Vagina (tissue), 2 donors: ENCODE measurements around the gene B9D1. TPM values are rescaled to one million over a fixed set of nuclear protein-coding genes. Genes with fewer than 3 reads are reported as not detected.

Experiments
- DNase-seq, 2 donors: peaks; one replicate each; pipeline ENCODE4 v3.0.0-alpha.2; 2017; ENCODE audit errors: extremely low spot score in 2 of 2
- H3K27ac ChIP-seq: fragments of 200-600 bp; sonication (generic); one replicate; pipeline ENCODE4 v1.5.1; 2019
- H3K27me3 ChIP-seq: fragments of 200-600 bp; sonication (generic); one replicate; pipeline ENCODE4 v1.5.1; 2019
- H3K36me3 ChIP-seq, 2 donors: fragments of 200-600 bp; sonication (generic); one replicate each; pipeline ENCODE4 v1.5.1; 2017 to 2019
- H3K4me1 ChIP-seq: fragments of 200-600 bp; sonication (generic); one replicate; pipeline ENCODE4 v1.5.1; 2019
- H3K4me3 ChIP-seq, 2 donors: fragments of 200-600 bp; sonication (generic); 1 replicate in 1 of 2; 2 replicates in 1 of 2; pipeline ENCODE4 v1.5.1; 2016 to 2019
- H3K9me3 ChIP-seq: fragments of 200-600 bp; sonication (generic); one replicate; pipeline ENCODE4 v1.5.1; 2019
- CTCF ChIP-seq, 3 experiments: fragments of 450-650 bp in 2 of 3; fragments of 200-600 bp in 1 of 3; sonication (generic) in 1 of 3; IDR thresholded peaks; one replicate each; pipeline ENCODE4 v1.5.1; 2017 to 2019; ENCODE audit warnings: antibody characterized with exemption in 3 of 3, mild to moderate bottlenecking in 2 of 3, moderate library complexity in 2 of 3
- POLR2A ChIP-seq, 2 donors: fragments of 450-650 bp; IDR thresholded peaks; one replicate each; pipeline ENCODE4 v1.6.1; 2017; ENCODE audit warnings: antibody characterized with exemption in 2 of 2, mild to moderate bottlenecking in 2 of 2, moderate library complexity in 2 of 2
- POLR2AphosphoS5 ChIP-seq, 2 donors: sonication (generic); formaldehyde crosslinking; IDR thresholded peaks; one replicate each; pipeline ENCODE4 v1.9.0; 2017; ENCODE audit warnings: antibody characterized with exemption in 2 of 2, mild to moderate bottlenecking in 2 of 2, low read depth in 1 of 2; ENCODE audit not compliant: insufficient read depth in 1 of 2
- intact Hi-C: fragments of 100-400 bp; cut with DNase I; formaldehyde crosslinking; loops from one replicate; pipeline ENCODE4 v1.15.1; 2023
- total RNA-seq: library from RNA; depleted of rRNA; stranded (reverse); fragments of >200 nt; gene quantifications from one replicate; pipeline ENCODE4 v1.2.3, GENCODE V29; 2016

B9D1 gene
- total RNA-seq, 1 donor from 2014 or later = 50.6 TPM

DNA sequence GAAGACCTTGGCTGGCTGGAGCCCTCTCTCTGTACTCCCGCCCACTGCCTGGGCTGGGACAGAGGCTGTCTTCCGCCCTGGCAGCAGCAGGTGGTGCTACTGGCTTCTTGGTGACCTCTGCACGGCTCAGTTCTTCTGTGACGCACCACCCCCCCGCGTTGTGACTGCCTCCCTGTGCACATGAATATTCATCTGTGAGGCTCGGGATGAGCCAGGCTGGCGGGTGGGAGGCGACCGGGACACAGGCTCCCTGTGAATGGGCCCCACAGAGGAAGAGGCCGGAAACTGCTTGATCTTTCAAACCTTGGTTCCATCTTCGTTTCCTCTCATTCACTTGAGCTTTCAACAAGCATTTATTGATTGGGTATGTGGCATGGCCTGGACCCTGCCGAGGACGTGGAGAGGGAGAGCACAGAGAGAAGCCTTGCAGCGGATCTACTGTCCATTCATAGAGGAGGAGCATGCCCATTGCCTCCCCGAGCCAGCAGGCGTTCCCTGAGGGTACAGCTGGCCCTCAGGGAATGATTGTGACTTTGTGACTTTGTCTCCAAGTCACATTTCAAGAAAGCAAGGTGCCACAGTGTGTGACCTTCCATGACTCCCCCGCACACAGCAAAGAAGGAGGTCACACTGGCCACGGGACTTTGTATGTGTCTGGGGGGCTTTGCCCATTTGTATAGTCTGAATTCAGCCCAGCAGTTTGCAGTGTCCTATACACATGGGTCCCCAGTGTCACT, 45.0 kb downstream of the B9D1 start:
- Histone ChIP-seq H3K36me3 (peaks cover 0 to 19% of the 10 kb centered on the region in 2 donors), H3K4me1 (peaks cover 39% of the 10 kb centered on the region), H3K9me3 (no peaks in the 10 kb centered on the region), H3K4me3 (no peak overlapping the region), H3K27ac (peak overlapping the region; percentile 8), H3K27me3 (no peaks in the 10 kb centered on the region)
- no peak for TF ChIP-seq POLR2A (IDR thresholded peaks at IDR 0.05)
- TF ChIP-seq POLR2AphosphoS5 (IDR thresholded peaks at IDR 0.05; ENCODE audit: insufficient read depth in 1 of 2, low read depth in 1 of 2) = peak; percentile 72 to 78
- no peak for TF ChIP-seq CTCF (IDR thresholded peaks at IDR 0.05)
- intact Hi-C loops = no loop called here
- DNase-seq = no peak

- no peaks in the 10 kb centered on the region for H3K27me3 ChIP-seq
- intact Hi-C loops = no loop called here
- H3K9me3 ChIP-seq = no peaks in the 10 kb centered on the region
- H3K36me3 ChIP-seq = peaks cover 0 to 26% of the 10 kb centered on the region in 2 donors
- no peak overlapping the region for H3K4me3 ChIP-seq
- TF ChIP-seq POLR2A (IDR thresholded peaks at IDR 0.05) (no peak), POLR2AphosphoS5 (IDR thresholded peaks at IDR 0.05; ENCODE audit: insufficient read depth in 1 of 2, low read depth in 1 of 2) (no peak), CTCF (IDR thresholded peaks at IDR 0.05) (no peak)
- no peak for DNase-seq
- peak overlapping the region; percentile 8 for H3K27ac ChIP-seq
- H3K4me1 ChIP-seq = peaks cover 45% of the 10 kb centered on the region
Observed at GRCh38 chr17:19316761-19317358, 45.7 kb downstream of the B9D1 start.

DNA sequence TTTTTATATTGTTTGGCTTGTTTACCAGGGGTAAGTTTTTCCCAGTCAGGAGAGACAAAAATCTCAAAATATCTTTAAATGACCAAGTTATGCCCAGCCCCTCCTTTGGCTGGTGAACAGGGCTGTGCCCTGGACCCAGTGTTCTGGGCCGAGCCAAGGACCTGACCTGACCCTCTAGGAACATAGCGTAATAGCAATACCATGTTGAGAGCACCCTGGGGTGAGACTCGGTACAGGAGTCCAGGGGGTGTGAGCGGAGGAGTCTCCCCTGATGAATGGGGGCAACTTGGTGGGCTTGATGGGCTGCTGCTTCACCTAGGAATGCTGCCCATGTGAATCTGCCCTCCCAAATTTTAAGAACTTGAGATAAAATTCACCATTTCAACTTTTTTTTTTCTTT, 47.4 kb downstream of the B9D1 start:
- DNase-seq = no peak
- Histone ChIP-seq H3K4me1 (peaks cover 49% of the 10 kb centered on the region), H3K27ac (peak overlapping the region; percentile 80), H3K9me3 (no peaks in the 10 kb centered on the region), H3K27me3 (no peaks in the 10 kb centered on the region), H3K4me3 (no peak overlapping the region), H3K36me3 (peaks cover 0 to 36% of the 10 kb centered on the region in 2 donors)
- intact Hi-C loops = no loop called here
- TF ChIP-seq POLR2A (IDR thresholded peaks at IDR 0.05) = no peak
- TF ChIP-seq CTCF (IDR thresholded peaks at IDR 0.05) = no peak
- TF ChIP-seq POLR2AphosphoS5 (IDR thresholded peaks at IDR 0.05; ENCODE audit: insufficient read depth in 1 of 2, low read depth in 1 of 2) = no peak

DNA sequence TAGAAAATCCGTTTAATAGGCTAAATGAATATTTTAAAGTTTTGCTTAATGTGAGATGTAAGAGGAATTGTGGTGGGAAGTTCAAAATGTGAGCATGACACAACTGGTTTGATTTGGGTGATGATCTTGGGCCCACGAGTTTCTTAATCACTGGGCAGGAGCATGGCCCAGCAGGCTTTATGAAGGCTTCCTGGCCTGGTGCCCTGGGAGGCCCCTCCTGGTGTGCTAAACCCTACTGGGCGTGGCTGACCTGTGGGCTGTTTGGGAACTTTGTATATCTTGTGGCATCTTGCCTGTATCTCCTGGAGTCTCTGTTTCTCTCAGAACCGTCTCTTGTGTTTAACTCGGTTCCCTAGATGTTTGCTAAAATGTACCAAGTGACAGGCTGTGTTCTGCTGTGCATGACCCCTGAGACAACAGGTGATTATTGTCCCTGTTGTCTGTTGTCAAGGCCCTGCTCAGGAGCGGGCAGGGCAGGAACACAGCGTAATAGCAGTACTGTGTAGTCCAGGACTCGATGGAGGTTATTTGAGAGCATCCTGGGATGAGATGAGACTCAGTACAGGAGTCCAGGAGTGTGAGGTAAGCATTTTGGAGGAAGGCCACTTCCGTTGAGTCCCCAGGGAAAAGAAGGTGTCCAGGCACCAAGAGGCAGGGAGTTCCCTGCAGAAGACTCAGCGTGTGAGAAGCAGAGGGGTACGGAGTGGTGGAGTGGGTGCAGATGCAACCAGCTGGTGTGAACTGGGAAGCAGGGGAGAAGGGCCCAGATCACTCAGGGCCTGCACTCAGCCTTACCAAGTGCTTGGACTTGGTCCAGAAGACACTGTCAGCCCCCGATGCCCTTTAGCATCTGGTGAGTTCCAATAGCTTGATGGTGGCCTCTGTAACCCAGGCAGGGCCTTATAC, 48.5 kb downstream of the B9D1 start:
- H3K27me3 ChIP-seq = no peaks in the 10 kb centered on the region
- no peak for DNase-seq
- TF ChIP-seq CTCF (IDR thresholded peaks at IDR 0.05) = no peak
- peak; percentile 31 to 67 for TF ChIP-seq POLR2AphosphoS5 (IDR thresholded peaks at IDR 0.05; ENCODE audit: insufficient read depth in 1 of 2, low read depth in 1 of 2)
- no peak for TF ChIP-seq POLR2A (IDR thresholded peaks at IDR 0.05)
- peak overlapping the region; percentile 80 for H3K27ac ChIP-seq
- H3K4me3 ChIP-seq = no peak overlapping the region
- intact Hi-C loops = no loop called here
- H3K4me1 ChIP-seq = peaks cover 59% of the 10 kb centered on the region
- no peaks in the 10 kb centered on the region for H3K9me3 ChIP-seq
- peaks cover 0 to 40% of the 10 kb centered on the region in 2 donors for H3K36me3 ChIP-seq
